IMR-90 (cell line): ENCODE data around the gene RASSF6. TPM values are rescaled to one million over a fixed set of nuclear protein-coding genes. Genes with fewer than 3 reads are reported as not detected.

Source experiments
- ATAC-seq: fragments of 200-7000 bp; cut with Tn5 transposase; 2 replicates; pipeline ENCODE4 v1.9.1; 2020; ENCODE audit warnings: low read depth, mild to moderate bottlenecking, moderate library complexity
- BruUV-seq: library from RNA; stranded (reverse); fragments of 400-500 nt; replicated peaks from 2 replicates; lab custom pipeline; 2021; lab: Mats Ljungman, UMichigan
- CTCF ChIA-PET: fragments of 300-600 bp; formaldehyde crosslinking; extraction: SDS; loops from one replicate; lab custom pipeline; 2021; ENCODE audit warnings: antibody characterized with exemption; lab: Yijun Ruan, JAX
- POLR2A ChIA-PET: fragments of 300-600 bp; sonication (Branson Sonifier 250); formaldehyde crosslinking; loops from one replicate; lab custom pipeline; 2022; ENCODE audit warnings: antibody characterized with exemption; ENCODE audit not compliant: unreplicated experiment; lab: Charles Lee
- DNase-seq: peaks from one replicate; pipeline ENCODE4 v3.0.0; 2013
- H2AFZ ChIP-seq: replicated peaks from 2 replicates; pipeline ENCODE3; 2013; ENCODE audit warnings: low read length, mild to moderate bottlenecking; ENCODE audit not compliant: poor library complexity
- H2AK5ac ChIP-seq: 2 replicates; pipeline ENCODE4 v1.6.1; 2013; ENCODE audit warnings: low read depth, low read length, inconsistent platforms
- H2AK9ac ChIP-seq: replicated peaks from 2 replicates; pipeline ENCODE3; 2013; ENCODE audit warnings: mild to moderate bottlenecking, low read depth, low read length, moderate library complexity; ENCODE audit not compliant: poor library complexity
- H2BK120ac ChIP-seq: 2 replicates; pipeline ENCODE4 v1.6.1; 2013; ENCODE audit warnings: low read depth, low read length, inconsistent platforms
- H2BK15ac ChIP-seq: 3 replicates; pipeline ENCODE4 v1.6.1; 2013; ENCODE audit warnings: low read depth, low read length, inconsistent platforms
- H2BK20ac ChIP-seq: 2 replicates; pipeline ENCODE4 v1.6.1; 2013; ENCODE audit warnings: low read depth, mild to moderate bottlenecking, inconsistent platforms, low read length, moderate library complexity
- H2BK5ac ChIP-seq: 2 replicates; pipeline ENCODE4 v1.6.1; 2013; ENCODE audit warnings: mild to moderate bottlenecking, low read depth, low read length, inconsistent platforms; ENCODE audit not compliant: poor library complexity, severe bottlenecking
- H3K14ac ChIP-seq: replicated peaks from 2 replicates; pipeline ENCODE4 v1.6.1; 2013; ENCODE audit warnings: low read depth, low read length, inconsistent platforms
- H3K18ac ChIP-seq: 2 replicates; pipeline ENCODE4 v1.6.1; 2013; ENCODE audit warnings: low read depth, low read length, control low read depth
- H3K23ac ChIP-seq: 2 replicates; pipeline ENCODE4 v1.6.1; 2013; ENCODE audit warnings: low read depth, low read length, inconsistent platforms
- H3K27ac ChIP-seq: 2 replicates; pipeline ENCODE4 v1.5.1; 2013; ENCODE audit warnings: mild to moderate bottlenecking, control low read depth, low read length; ENCODE audit not compliant: insufficient read depth
- H3K27me3 ChIP-seq: 2 replicates; pipeline ENCODE4 v1.6.1; 2013; ENCODE audit warnings: low read length; ENCODE audit not compliant: control insufficient read depth, insufficient read depth
- H3K36me3 ChIP-seq: 2 replicates; pipeline ENCODE4 v1.6.1; 2013; ENCODE audit warnings: low read length, mixed read lengths; ENCODE audit not compliant: control insufficient read depth, insufficient read depth
- H3K4ac ChIP-seq: 2 replicates; pipeline ENCODE4 v1.6.1; 2013; ENCODE audit warnings: low read depth, low read length, inconsistent platforms
- H3K4me1 ChIP-seq: 2 replicates; pipeline ENCODE4 v1.6.1; 2013; ENCODE audit warnings: low read length, mixed read lengths; ENCODE audit not compliant: control insufficient read depth, insufficient read depth
- H3K4me2 ChIP-seq: 2 replicates; pipeline ENCODE4 v1.6.1; 2013; ENCODE audit warnings: low read depth, mild to moderate bottlenecking, control low read depth, low read length, moderate library complexity
- H3K4me3 ChIP-seq: 2 replicates; pipeline ENCODE4 v1.5.1; 2013; ENCODE audit warnings: low read depth, mild to moderate bottlenecking, control low read depth, low read length, moderate library complexity; ENCODE audit not compliant: insufficient read depth
- H3K56ac ChIP-seq: 2 replicates; pipeline ENCODE4 v1.6.1; 2013; ENCODE audit warnings: low read length, inconsistent platforms; ENCODE audit not compliant: insufficient read depth; ENCODE audit errors: extremely low read depth
- H3K79me1 ChIP-seq, 2 experiments: 2 replicates each; pipeline ENCODE4 v1.6.1; 2013; ENCODE audit warnings: low read length in 2 of 2, inconsistent platforms in 1 of 2, low read depth in 1 of 2
- H3K9ac ChIP-seq: 2 replicates; pipeline ENCODE4 v1.6.1; 2013; ENCODE audit warnings: low read depth, low read length, control low read depth
- H3K9me1 ChIP-seq: 2 replicates; pipeline ENCODE4 v1.6.1; 2013; ENCODE audit warnings: low read length, inconsistent platforms; ENCODE audit not compliant: insufficient read depth
- H3K9me3 ChIP-seq: 2 replicates; pipeline ENCODE4 v1.6.1; 2013; ENCODE audit warnings: low read length; ENCODE audit not compliant: control insufficient read depth, insufficient read depth
- H4K20me1 ChIP-seq: 2 replicates; pipeline ENCODE4 v1.6.1; 2013; ENCODE audit warnings: low read length, inconsistent platforms; ENCODE audit not compliant: insufficient read depth
- H4K5ac ChIP-seq: 2 replicates; pipeline ENCODE4 v1.6.1; 2013; ENCODE audit warnings: mild to moderate bottlenecking, low read depth, low read length, control low read depth
- H4K8ac ChIP-seq, 2 experiments: 2 replicates each; pipeline ENCODE4 v1.6.1; 2013; ENCODE audit warnings: low read depth in 2 of 2, low read length in 2 of 2, control low read depth in 1 of 2, inconsistent platforms in 1 of 2
- H4K91ac ChIP-seq: 2 replicates; pipeline ENCODE4 v1.6.1; 2013; ENCODE audit warnings: low read depth, low read length, inconsistent platforms; ENCODE audit not compliant: insufficient read depth
- CEBPB ChIP-seq: IDR thresholded peaks from 2 replicates; pipeline ENCODE4 v1.6.1; 2012; ENCODE audit warnings: low read depth, low read length, improper control_type of control experiment
- FOS ChIP-seq: fragments of 150-350 bp; IDR thresholded peaks from 2 replicates; pipeline ENCODE4 v1.6.1; 2016; ENCODE audit warnings: low read depth, low read length
- RAD21 ChIP-seq: IDR thresholded peaks from 2 replicates; pipeline ENCODE4 v1.6.1; 2012; ENCODE audit warnings: low read length, improper control_type of control experiment
- RCOR1 ChIP-seq: IDR thresholded peaks from 2 replicates; pipeline ENCODE4 v1.6.1; 2012; ENCODE audit warnings: mild to moderate bottlenecking, low read length, improper control_type of control experiment; ENCODE audit not compliant: insufficient replicate concordance
- RFX5 ChIP-seq: IDR thresholded peaks from 2 replicates; pipeline ENCODE4 v1.8.0; 2012; ENCODE audit warnings: low read depth, mild to moderate bottlenecking, low read length, moderate library complexity
- WGBS, 2 experiments: methylation state at CpG; one replicate each; pipeline versions ENCODE4 v1.1.5 to v1.1.7; 2013; ENCODE audit warnings: missing lambda C conversion rate in 2 of 2; ENCODE audit not compliant: insufficient read length in 1 of 2; ENCODE audit errors: extremely low coverage in 2 of 2; 5-methylcytosine and 5-hydroxymethylcytosine counted together
- dilution Hi-C: fragments of 300-500 bp; cut with HindIII; formaldehyde crosslinking; loops from one replicate; pipeline ENCODE4 v1.14.3; 2018; ENCODE audit warnings: low sequenced_read_pairs; ENCODE audit not compliant: unreplicated experiment
- in situ Hi-C: fragments of 300-500 bp; cut with MboI; formaldehyde crosslinking; loops from 3 replicates; pipeline ENCODE4 v1.14.3; 2019; ENCODE audit warnings: low sequenced_read_pairs, inconsistent platforms, mixed read lengths
- intact Hi-C: fragments of 100-400 bp; cut with micrococcal nuclease; formaldehyde crosslinking; loops from 2 replicates; pipeline ENCODE4 v1.10.0; 2022
- polyA plus RNA-seq, 3 experiments: library from polyadenylated mRNA; depleted of rRNA; stranded (reverse); fragments of >200 nt; gene quantifications; 2 replicates each; pipeline ENCODE4 v1.2.3, GENCODE V29; 2012; ENCODE audit warnings: low replicate concordance in 1 of 3
- total RNA-seq: library from RNA; depleted of rRNA; stranded (reverse); fragments of >200 nt; gene quantifications from 2 replicates; pipeline ENCODE4 v1.2.3, GENCODE V29; 2012

The RASSF6 gene
- total and polyA plus RNA-seq, 2 of the 4 experiments (the other 2 are of a cell fraction): not detected

- 0 out of 2 replicates have a peak overlapping the region, but pooled peaks have one; percentile 7 for H2AK5ac ChIP-seq
- in situ Hi-C loops (loop anchor here (5.0 to 25.0 kb wide), 4 partner anchors 258 to 648 kb away; partner anchors contain the start of genes CXCL3 and EPGN), dilution Hi-C loops (no loop called here), intact Hi-C loops (loop anchor here (5.0 kb wide), 2 partner anchors 407 to 648 kb away; partner anchors contain the start of gene ANKRD17)
- no peak overlapping the region for H2AK9ac ChIP-seq
- no peaks in the 10 kb centered on the region for H3K27me3 ChIP-seq
- no peak for ATAC-seq
- H3K4ac ChIP-seq: no peak overlapping the region
- H3K23ac ChIP-seq: no peak overlapping the region
- H3K14ac ChIP-seq: no peak overlapping the region
- H3K56ac ChIP-seq: no peak overlapping the region
- no peaks in the 10 kb centered on the region for H3K36me3 ChIP-seq
- no peak overlapping the region for H3K4me3 ChIP-seq
- WGBS, 2 experiments: no CpG with 5 or more reads among the region's 1 CpG
- H3K4me1 ChIP-seq: peaks cover 6% of the 10 kb centered on the region
- no peak overlapping the region for H2AFZ ChIP-seq
- H4K20me1 ChIP-seq: no peaks in the 10 kb centered on the region
- H3K79me1 ChIP-seq: no peaks in the 10 kb centered on the region
- no peak overlapping the region for H2BK15ac ChIP-seq
- no peak overlapping the region for H3K27ac ChIP-seq
- no TSS peak for BruUV-seq
- H2BK20ac ChIP-seq: no peak overlapping the region
- H2BK120ac ChIP-seq: no peak overlapping the region
- no peaks in the 10 kb centered on the region for H3K9me3 ChIP-seq
- no peak overlapping the region for H3K18ac ChIP-seq
- no peak for DNase-seq
- H3K4me2 ChIP-seq: no peak overlapping the region
- peaks cover 4% of the 10 kb centered on the region; the same call in 1 of the 2 replicates for H3K9me1 ChIP-seq
- no peak overlapping the region for H4K5ac ChIP-seq
- no peak overlapping the region; the same call in 1 of the 2 replicates for H4K91ac ChIP-seq
- ChIA-PET POLR2A (no interaction called here), CTCF (interaction anchor here (0.9 kb wide), 1 partner anchor 374 kb away, joined by 3 read pairs; the partner anchor contains the start of gene CXCL3)
- no peak overlapping the region for H2BK5ac ChIP-seq
- TF ChIP-seq RCOR1 (no peak), RAD21 (no peak), FOS (no peak), RFX5 (no peak), CEBPB (0 out of 2 replicates have a peak, but pooled peaks have one; percentile 5)
- peak overlapping the region in 1 of 2 experiments; percentile 32; a peak in 1 of 4 replicates for H4K8ac ChIP-seq
- no peak overlapping the region for H3K9ac ChIP-seq
These were observed 44.2 kb upstream of the RASSF6 start for GRCh38 chr4:73664470-73664869.
